GM18508 (cell line): ENCODE measurements around the gene FOXN4.

Source experiments
- ATAC-seq: cut with Tn5 transposase; IDR thresholded peaks from one replicate; pipeline ENCODE4 v1.9.1; 2021; ENCODE audit warnings: moderate number of reproducible peaks; ENCODE audit not compliant: insufficient read depth, unreplicated experiment

Gene FOXN4

GRCh38 chr12:109263439-109263838 is 45.6 kb downstream of the FOXN4 start:
- no peak for ATAC-seq

- ATAC-seq, result no peak
Observed at GRCh38 chr12:109261939-109262338, 47.1 kb downstream of the FOXN4 start.

GRCh38 chr12:109261087-109261486 is 48.0 kb downstream of the FOXN4 start:
- ATAC-seq, result no peak

- ATAC-seq, result no peak
Observed at GRCh38 chr12:109259545-109259895, 49.6 kb downstream of the FOXN4 start.

GRCh38 chr12:109258607-109259544 is 50.2 kb downstream of the FOXN4 start:
- no peak for ATAC-seq

- no peak for ATAC-seq
Observed at GRCh38 chr12:109258201-109258600, 50.9 kb downstream of the FOXN4 start.

GRCh38 chr12:109256011-109256410 is 53.1 kb downstream of the FOXN4 start:
- ATAC-seq, result no peak

- ATAC-seq, result no peak
Observed at GRCh38 chr12:109255377-109255776, 53.7 kb downstream of the FOXN4 start.

- no peak for ATAC-seq
Observed at GRCh38 chr12:109253913-109254544, 55.1 kb downstream of the FOXN4 start.

GRCh38 chr12:109252799-109253198 is 56.3 kb downstream of the FOXN4 start:
- ATAC-seq, result no peak

GRCh38 chr12:109250523-109250922 is 58.6 kb downstream of the FOXN4 start:
- ATAC-seq, result no peak

- no peak for ATAC-seq
Observed at GRCh38 chr12:109247831-109248654, 61.0 kb downstream of the FOXN4 start.

- no peak for ATAC-seq
Observed at GRCh38 chr12:109246221-109246620, 62.9 kb downstream of the FOXN4 start.

- no peak for ATAC-seq
Observed at GRCh38 chr12:109244073-109244472, 65.0 kb downstream of the FOXN4 start.

- no peak for ATAC-seq
Observed at GRCh38 chr12:109241936-109242335, 67.1 kb downstream of the FOXN4 start.

GRCh38 chr12:109240365-109240764 is 68.7 kb downstream of the FOXN4 start:
- ATAC-seq, result no peak

GRCh38 chr12:109239691-109240090 is 69.4 kb downstream of the FOXN4 start:
- no peak for ATAC-seq

- ATAC-seq, result no peak
Observed at GRCh38 chr12:109239179-109239578, 69.9 kb downstream of the FOXN4 start.

- ATAC-seq, result no peak
Observed at GRCh38 chr12:109236257-109236656, 72.8 kb downstream of the FOXN4 start.

- ATAC-seq, result no peak
Observed at GRCh38 chr12:109234012-109234411, 75.1 kb downstream of the FOXN4 start.

- ATAC-seq, result no peak
Observed at GRCh38 chr12:109232731-109233130, 76.4 kb downstream of the FOXN4 start.
